Choroid plexus epithelial cell (primary cell): Measurements from ENCODE around the gene LCP2.

ENCODE experiments used
- DNase-seq: peaks from one replicate; pipeline ENCODE4 v3.0.0-alpha.2; 2010; ENCODE audit warnings: low read depth
- H3K4me3 ChIP-seq: 2 replicates; pipeline ENCODE4 v1.5.1; 2011; ENCODE audit warnings: low read depth, mild to moderate bottlenecking, control low read depth, low read length, moderate library complexity
- TF ChIP-seq, protein P1 (sequence below): conservative IDR thresholded peaks from 2 replicates; pipeline ENCODE4 v1.5.1; 2011; ENCODE audit warnings: low read depth, mild to moderate bottlenecking, control low read depth, inconsistent platforms, low read length, moderate library complexity

The LCP2 gene

GRCh38 chr5:170297589-170298462 is at the start of gene LCP2:
LCP2 (minus strand) TSS chr5:170297777; CDS start chr5:170297611, 166 bp downstream.
- H3K4me3 ChIP-seq = no peak within 1 kb of the TSS
- DNase-seq = no peak
- TF ChIP-seq, protein P1, sequence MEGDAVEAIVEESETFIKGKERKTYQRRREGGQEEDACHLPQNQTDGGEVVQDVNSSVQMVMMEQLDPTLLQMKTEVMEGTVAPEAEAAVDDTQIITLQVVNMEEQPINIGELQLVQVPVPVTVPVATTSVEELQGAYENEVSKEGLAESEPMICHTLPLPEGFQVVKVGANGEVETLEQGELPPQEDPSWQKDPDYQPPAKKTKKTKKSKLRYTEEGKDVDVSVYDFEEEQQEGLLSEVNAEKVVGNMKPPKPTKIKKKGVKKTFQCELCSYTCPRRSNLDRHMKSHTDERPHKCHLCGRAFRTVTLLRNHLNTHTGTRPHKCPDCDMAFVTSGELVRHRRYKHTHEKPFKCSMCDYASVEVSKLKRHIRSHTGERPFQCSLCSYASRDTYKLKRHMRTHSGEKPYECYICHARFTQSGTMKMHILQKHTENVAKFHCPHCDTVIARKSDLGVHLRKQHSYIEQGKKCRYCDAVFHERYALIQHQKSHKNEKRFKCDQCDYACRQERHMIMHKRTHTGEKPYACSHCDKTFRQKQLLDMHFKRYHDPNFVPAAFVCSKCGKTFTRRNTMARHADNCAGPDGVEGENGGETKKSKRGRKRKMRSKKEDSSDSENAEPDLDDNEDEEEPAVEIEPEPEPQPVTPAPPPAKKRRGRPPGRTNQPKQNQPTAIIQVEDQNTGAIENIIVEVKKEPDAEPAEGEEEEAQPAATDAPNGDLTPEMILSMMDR = no peak

GRCh38 chr5:170347022-170347567 is 49.5 kb upstream of the LCP2 start:
- DNase-seq = no peak
- TF ChIP-seq, protein P1 = no peak
- no peak overlapping the region for H3K4me3 ChIP-seq

GRCh38 chr5:170345971-170346370 is 48.4 kb upstream of the LCP2 start:
- TF ChIP-seq, protein P1 = no peak
- DNase-seq = no peak
- no peak overlapping the region for H3K4me3 ChIP-seq

DNA sequence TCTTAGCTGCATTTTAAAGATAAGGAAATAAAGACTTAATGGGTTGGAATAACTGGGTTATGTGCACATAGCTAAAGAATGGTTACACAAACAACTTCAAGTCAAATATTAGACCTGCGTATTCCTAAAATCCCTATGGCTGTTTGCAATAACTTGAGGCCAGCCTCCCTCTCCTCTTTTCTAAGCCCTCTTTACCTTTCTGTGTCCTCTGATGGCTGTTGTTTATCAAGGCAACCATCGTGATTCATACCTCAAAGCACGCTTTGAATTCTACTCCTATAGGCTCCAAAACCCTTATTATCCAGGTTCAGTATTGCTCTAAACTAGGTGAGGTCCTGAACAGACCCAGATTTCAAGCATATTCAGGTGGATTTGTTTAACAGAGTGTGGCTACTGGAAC is 45.6 kb upstream of the LCP2 start:
- TF ChIP-seq, protein P1 = no peak
- no peak for DNase-seq
- H3K4me3 ChIP-seq = no peak overlapping the region

DNA sequence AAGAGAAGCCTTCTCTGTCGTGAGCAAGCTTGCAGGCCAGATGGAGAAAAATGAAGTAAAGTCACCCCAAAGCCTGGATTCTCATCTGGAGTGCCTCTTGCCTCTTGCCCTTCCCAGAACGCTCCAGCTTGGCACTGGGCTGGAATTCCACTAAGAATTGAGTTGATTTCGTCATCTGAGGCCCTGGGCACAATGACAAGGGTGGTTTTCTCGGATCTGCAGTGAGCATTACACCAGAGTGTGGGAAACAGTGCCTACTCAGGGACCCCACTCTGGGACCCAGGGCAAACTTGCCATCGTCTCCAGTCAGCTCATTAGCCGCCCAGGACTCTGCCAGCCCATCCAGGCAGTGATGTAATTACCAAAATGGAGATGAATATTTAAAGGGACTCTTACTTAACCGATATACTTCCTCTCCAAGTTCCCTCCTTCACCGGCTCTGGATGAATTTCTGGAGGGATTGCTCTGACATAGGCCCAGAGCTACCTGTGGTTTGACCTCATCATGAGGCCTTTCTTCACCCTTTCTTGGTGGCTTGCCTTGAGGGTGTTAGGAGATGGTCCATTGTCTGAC is 44.7 kb upstream of the LCP2 start:
- TF ChIP-seq, protein P1 = no peak
- H3K4me3 ChIP-seq = no peak overlapping the region
- no peak for DNase-seq

DNA sequence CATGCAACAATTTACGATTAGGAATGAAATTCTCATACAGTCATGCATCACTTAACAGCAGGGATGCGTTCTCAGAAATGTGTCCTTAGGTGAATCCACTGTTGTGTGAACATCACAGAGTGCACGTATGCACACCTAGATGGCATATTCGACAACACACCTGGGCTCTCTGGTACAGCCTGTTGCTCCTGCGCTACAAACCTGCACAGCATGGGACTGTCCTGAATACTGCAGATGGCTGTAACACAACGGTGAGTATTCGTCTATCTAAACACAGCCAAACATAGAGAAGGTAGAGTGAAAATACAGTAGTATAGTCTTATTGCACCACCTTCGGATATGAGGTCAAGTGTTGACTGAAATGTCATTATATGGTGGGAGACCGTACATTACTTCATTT is 44.0 kb upstream of the LCP2 start:
- no peak overlapping the region for H3K4me3 ChIP-seq
- DNase-seq = no peak
- TF ChIP-seq, protein P1 = no peak
